Skeletal muscle satellite cell (primary cell): ENCODE data around the gene AGAP2.
A peak's percentile ranks its signal among the peaks of the same experiment; 100 is the strongest.

ENCODE experiments used
- H3K27me3 ChIP-seq: 2 replicates; pipeline ENCODE4 v1.7.0; 2013; ENCODE audit warnings: low read length; ENCODE audit not compliant: control insufficient read depth, insufficient read depth
- H3K36me3 ChIP-seq: 2 replicates; pipeline ENCODE4 v1.7.0; 2013; ENCODE audit warnings: mild to moderate bottlenecking, control low read depth, low read length; ENCODE audit not compliant: insufficient read depth
- H3K4me1 ChIP-seq: 2 replicates; pipeline ENCODE4 v1.7.0; 2013; ENCODE audit warnings: low read length; ENCODE audit not compliant: control insufficient read depth, insufficient read depth
- H3K4me2 ChIP-seq: 2 replicates; pipeline ENCODE4 v1.7.0; 2013; ENCODE audit warnings: mild to moderate bottlenecking, low read length
- H3K4me3 ChIP-seq: 2 replicates; pipeline ENCODE4 v1.7.0; 2013; ENCODE audit warnings: low read length
- H3K9ac ChIP-seq: 2 replicates; pipeline ENCODE4 v1.7.0; 2013; ENCODE audit warnings: mild to moderate bottlenecking, low read depth, low read length, moderate library complexity
- H3K9me3 ChIP-seq: replicated peaks from 2 replicates; pipeline ENCODE4 v1.7.0; 2013; ENCODE audit warnings: mild to moderate bottlenecking, control low read depth, low read length

AGAP2 gene

GRCh38 chr12:57758552-57759359 is 20.2 kb upstream of the AGAP2 start:
- H3K4me3 ChIP-seq: no peak overlapping the region
- H3K27me3 ChIP-seq: peaks cover 24% of the 10 kb centered on the region
- no peaks in the 10 kb centered on the region for H3K36me3 ChIP-seq
- H3K9ac ChIP-seq: no peak overlapping the region
- no peak overlapping the region for H3K4me2 ChIP-seq
- no peaks in the 10 kb centered on the region for H3K9me3 ChIP-seq
- H3K4me1 ChIP-seq: peaks cover 4% of the 10 kb centered on the region

GRCh38 chr12:57757771-57758170 is 19.2 kb upstream of the AGAP2 start:
- peaks cover 31% of the 10 kb centered on the region for H3K27me3 ChIP-seq
- no peak overlapping the region for H3K4me2 ChIP-seq
- no peaks in the 10 kb centered on the region for H3K9me3 ChIP-seq
- no peak overlapping the region for H3K4me3 ChIP-seq
- peaks cover 7% of the 10 kb centered on the region for H3K4me1 ChIP-seq
- H3K36me3 ChIP-seq: no peaks in the 10 kb centered on the region
- no peak overlapping the region for H3K9ac ChIP-seq

- H3K27me3 ChIP-seq: peaks cover 31% of the 10 kb centered on the region
- H3K36me3 ChIP-seq: no peaks in the 10 kb centered on the region
- no peaks in the 10 kb centered on the region for H3K9me3 ChIP-seq
- H3K9ac ChIP-seq: no peak overlapping the region
- H3K4me2 ChIP-seq: no peak overlapping the region
- peaks cover 10% of the 10 kb centered on the region for H3K4me1 ChIP-seq
- no peak overlapping the region for H3K4me3 ChIP-seq
Observed at GRCh38 chr12:57756406-57757341, 18.1 kb upstream of the AGAP2 start.

- H3K4me3 ChIP-seq: peak overlapping the region; percentile 66
- peak overlapping the region; percentile 78 for H3K4me2 ChIP-seq
- H3K36me3 ChIP-seq: peaks cover 3% of the 10 kb centered on the region
- H3K9me3 ChIP-seq: no peaks in the 10 kb centered on the region
- H3K4me1 ChIP-seq: peaks cover 17% of the 10 kb centered on the region
- peaks cover 31% of the 10 kb centered on the region for H3K27me3 ChIP-seq
- no peak overlapping the region for H3K9ac ChIP-seq
Observed at GRCh38 chr12:57755454-57756372, 17.2 kb upstream of the AGAP2 start.

- Histone ChIP-seq H3K4me2 (peak overlapping the region; percentile 65), H3K9me3 (no peaks in the 10 kb centered on the region), H3K36me3 (peaks cover 9% of the 10 kb centered on the region), H3K9ac (no peak overlapping the region), H3K4me1 (peaks cover 22% of the 10 kb centered on the region), H3K27me3 (peaks cover 31% of the 10 kb centered on the region), H3K4me3 (peak overlapping the region; percentile 60)
Observed at GRCh38 chr12:57755194-57755453, 16.6 kb upstream of the AGAP2 start.

- peaks cover 22% of the 10 kb centered on the region for H3K4me1 ChIP-seq
- no peak within 1 kb of the TSS for H3K9ac ChIP-seq
- peak within 1 kb of the TSS; percentile 66 for H3K4me3 ChIP-seq
- H3K4me2 ChIP-seq: peak within 1 kb of the TSS; percentile 78
- H3K27me3 ChIP-seq: peaks cover 31% of the 10 kb centered on the region
- H3K9me3 ChIP-seq: no peaks in the 10 kb centered on the region
- peaks cover 9% of the 10 kb centered on the region for H3K36me3 ChIP-seq
Observed at GRCh38 chr12:57754411-57755193, 16.1 kb upstream of the AGAP2 start, which contains the start of gene MARCHF9. Gene MARCHF9, plus strand, starts transcription at chr12:57755103. Its CDS starts 426 bp downstream, at chr12:57755529.

- Histone ChIP-seq H3K27me3 (peaks cover 31% of the 10 kb centered on the region), H3K9me3 (no peaks in the 10 kb centered on the region), H3K4me2 (no peak overlapping the region), H3K9ac (no peak overlapping the region), H3K36me3 (peaks cover 17% of the 10 kb centered on the region), H3K4me3 (no peak overlapping the region), H3K4me1 (peaks cover 22% of the 10 kb centered on the region)
Observed at GRCh38 chr12:57753756-57754337, 15.3 kb upstream of the AGAP2 start.

- Histone ChIP-seq H3K27me3 (peaks cover 31% of the 10 kb centered on the region), H3K9me3 (no peaks in the 10 kb centered on the region), H3K36me3 (peaks cover 25% of the 10 kb centered on the region), H3K4me1 (peaks cover 22% of the 10 kb centered on the region), H3K4me2 (peak overlapping the region; percentile 96), H3K4me3 (peak overlapping the region; percentile 67), H3K9ac (peak overlapping the region; percentile 45)
Observed at GRCh38 chr12:57752668-57753000, 14.1 kb upstream of the AGAP2 start.

GRCh38 chr12:57751788-57752667 is 13.5 kb upstream of the AGAP2 start, which contains the start of gene CDK4:
Gene CDK4, minus strand, starts transcription at chr12:57752310. Its CDS starts 593 bp downstream, at chr12:57751717.
- H3K36me3 ChIP-seq: peaks cover 30% of the 10 kb centered on the region
- peaks cover 31% of the 10 kb centered on the region for H3K27me3 ChIP-seq
- H3K4me1 ChIP-seq: peaks cover 22% of the 10 kb centered on the region
- H3K9me3 ChIP-seq: no peaks in the 10 kb centered on the region
- peak within 1 kb of the TSS; percentile 90 for H3K9ac ChIP-seq
- peak within 1 kb of the TSS; percentile 85 for H3K4me3 ChIP-seq
- H3K4me2 ChIP-seq: peak within 1 kb of the TSS; percentile 96
